ENCODE results near the gene POU6F2. TPM values are rescaled to one million over a fixed set of nuclear protein-coding genes. Genes with fewer than 3 reads are reported as not detected.

POU6F2 gene
- total and polyA plus RNA-seq, 2 experiments from 2014 or later, result 7.2 to 7.3 TPM

GRCh38 chr7:39069031-39069430 is 91.3 kb downstream of the POU6F2 start:
- no peak overlapping the region for H3K4me3 ChIP-seq
- TF ChIP-seq ZNF331 (CRISPR knock-in tag; IDR thresholded peaks at IDR 0.05; ENCODE audit: low read depth), result no peak
- TF ChIP-seq REST (IDR thresholded peaks at IDR 0.05; ENCODE audit: unreplicated experiment), result no peak
- no peak for TF ChIP-seq ETS1 (IDR thresholded peaks at IDR 0.05)
- TF ChIP-seq NANOG (IDR thresholded peaks at IDR 0.05; ENCODE audit: borderline replicate concordance), result no peak
- TF ChIP-seq ZNF114 (CRISPR knock-in tag; IDR thresholded peaks at IDR 0.05), result no peak
- TF ChIP-seq EZH2 (IDR thresholded peaks at IDR 0.05; ENCODE audit: low read depth, unreplicated experiment), result no peak
- TF ChIP-seq CREB1 (CRISPR knock-in tag; IDR thresholded peaks at IDR 0.05; ENCODE audit: low read depth), result no peak
- no peak for TF ChIP-seq POLR2AphosphoS5 (IDR thresholded peaks at IDR 0.05; ENCODE audit: low read depth)
- no peak for TF ChIP-seq JUNB (IDR thresholded peaks at IDR 0.05; ENCODE audit: unreplicated experiment)
- no peak for TF ChIP-seq STAT1 (IDR thresholded peaks at IDR 0.05; ENCODE audit: unreplicated experiment)
- TF ChIP-seq CTCF (conservative IDR thresholded peaks at IDR 0.05; ENCODE audit: low read depth in 2 of 2), result no peak
- TF ChIP-seq ZNF462 (CRISPR knock-in tag; IDR thresholded peaks at IDR 0.05), result no peak
- TF ChIP-seq EZH2phosphoT487 (IDR thresholded peaks at IDR 0.05; ENCODE audit: unreplicated experiment), result no peak
- H3K27me3 ChIP-seq (ENCODE audit: insufficient read depth), result no peaks in the 10 kb centered on the region
- DNase-seq (ENCODE audit: low spot score) (peak; percentile 52), ATAC-seq (peak; percentile 89)
- H3K36me3 Mint-ChIP-seq (ENCODE audit: low read depth), result no peaks in the 10 kb centered on the region; the same call in 2 of the 3 replicates
- no peak overlapping the region for H2AFZ ChIP-seq
- H3K79me2 ChIP-seq (replicated peaks; ENCODE audit: insufficient read depth), result no peaks in the 10 kb centered on the region
- H3K27ac Mint-ChIP-seq, result no peak overlapping the region
- no peak overlapping the region for H3K4me3 Mint-ChIP-seq
- H3K4me1 ChIP-seq (ENCODE audit: insufficient read depth), result peaks cover 12% of the 10 kb centered on the region
- H3K27ac ChIP-seq (ENCODE audit: low read depth), result no peak overlapping the region
- H4K20me1 ChIP-seq (replicated peaks; ENCODE audit: insufficient read depth), result no peaks in the 10 kb centered on the region; the same call in 1 of the 2 replicates
- H3K27me3 Mint-ChIP-seq (ENCODE audit: insufficient read depth, low read depth, poor library complexity), result peaks cover 4% of the 10 kb centered on the region
- peaks cover 16% of the 10 kb centered on the region for H3K4me1 Mint-ChIP-seq
- no peak overlapping the region for H3K4me2 ChIP-seq
- H3K9me2 ChIP-seq (ENCODE audit: insufficient read depth), result no peaks in the 10 kb centered on the region
- H3K9me3 Mint-ChIP-seq, result peaks cover 5% of the 10 kb centered on the region; the same call in 2 of the 3 replicates
- no peaks in the 10 kb centered on the region for H3K36me3 ChIP-seq (ENCODE audit: insufficient read depth)
- H3F3A ChIP-seq (replicated peaks; ENCODE audit: low read depth), result no peaks in the 10 kb centered on the region

Data from GM23338 (cell line).